Measurements from ENCODE around the gene OLA1. TPM values are rescaled to one million over a fixed set of nuclear protein-coding genes. Genes with fewer than 3 reads are reported as not detected.

OLA1 gene
- total RNA-seq, 1 experiment from 2014 or later, result 182 TPM

DNA sequence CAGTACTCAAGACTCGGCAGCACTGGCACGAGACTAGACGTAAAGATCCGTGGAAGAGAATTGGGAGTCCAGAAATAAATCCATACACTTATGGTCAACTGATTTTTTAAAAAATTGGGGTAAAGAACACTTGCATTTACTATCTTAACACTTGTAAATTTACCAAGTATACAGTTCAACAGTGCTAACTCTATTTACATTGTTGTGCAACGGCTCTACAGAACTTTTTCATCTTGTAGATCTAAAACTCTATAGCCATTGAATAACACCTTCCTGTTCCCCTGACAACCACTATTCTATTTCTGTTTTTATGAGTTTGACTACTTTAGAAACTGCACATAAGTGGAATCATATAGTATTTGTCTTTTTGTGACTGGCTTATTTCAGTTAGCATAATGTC lies 153.8 kb downstream of the OLA1 start:
- intact Hi-C loops (cut with micrococcal nuclease), result no loop called here
- POLR2A ChIA-PET (ENCODE audit: unreplicated experiment), result interaction anchor here (0.7 kb wide), 1 partner anchor 24 kb away, joined by 3 read pairs; no protein-coding TSS in a partner anchor

DNA sequence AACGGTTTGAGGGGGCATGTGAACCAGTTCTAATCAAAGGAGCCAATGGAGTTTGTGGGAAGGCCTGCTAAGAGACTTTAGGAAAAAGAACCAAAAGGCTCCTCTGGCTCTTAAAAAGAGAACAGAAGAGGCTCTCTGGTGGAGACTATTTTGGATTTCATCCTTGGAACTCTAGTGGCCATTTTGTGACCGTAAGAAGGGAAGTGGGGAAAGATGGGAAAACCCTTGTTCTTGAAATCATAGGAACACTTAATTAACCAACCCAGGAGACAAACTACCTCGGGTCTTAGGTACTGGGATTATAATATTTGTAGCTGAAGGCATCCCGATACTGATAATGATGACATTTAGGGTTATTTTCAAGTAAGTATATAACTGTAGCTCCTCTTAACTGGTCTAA lies 157.9 kb downstream of the OLA1 start:
- TF ChIP-seq, protein P1, sequence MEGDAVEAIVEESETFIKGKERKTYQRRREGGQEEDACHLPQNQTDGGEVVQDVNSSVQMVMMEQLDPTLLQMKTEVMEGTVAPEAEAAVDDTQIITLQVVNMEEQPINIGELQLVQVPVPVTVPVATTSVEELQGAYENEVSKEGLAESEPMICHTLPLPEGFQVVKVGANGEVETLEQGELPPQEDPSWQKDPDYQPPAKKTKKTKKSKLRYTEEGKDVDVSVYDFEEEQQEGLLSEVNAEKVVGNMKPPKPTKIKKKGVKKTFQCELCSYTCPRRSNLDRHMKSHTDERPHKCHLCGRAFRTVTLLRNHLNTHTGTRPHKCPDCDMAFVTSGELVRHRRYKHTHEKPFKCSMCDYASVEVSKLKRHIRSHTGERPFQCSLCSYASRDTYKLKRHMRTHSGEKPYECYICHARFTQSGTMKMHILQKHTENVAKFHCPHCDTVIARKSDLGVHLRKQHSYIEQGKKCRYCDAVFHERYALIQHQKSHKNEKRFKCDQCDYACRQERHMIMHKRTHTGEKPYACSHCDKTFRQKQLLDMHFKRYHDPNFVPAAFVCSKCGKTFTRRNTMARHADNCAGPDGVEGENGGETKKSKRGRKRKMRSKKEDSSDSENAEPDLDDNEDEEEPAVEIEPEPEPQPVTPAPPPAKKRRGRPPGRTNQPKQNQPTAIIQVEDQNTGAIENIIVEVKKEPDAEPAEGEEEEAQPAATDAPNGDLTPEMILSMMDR (conservative IDR thresholded peaks at IDR 0.05; ENCODE audit: low read depth, low read length), result no peak
- TF ChIP-seq EZH2 (IDR thresholded peaks at IDR 0.05; ENCODE audit: low read length, unreplicated experiment), result no peak
- DNase-seq, result no peak
- BruUV-seq (replicated peaks), result no TSS peak
- intact Hi-C loops (cut with micrococcal nuclease), result no loop called here
- Histone ChIP-seq H2AFZ (ENCODE audit: low read length) (no peak overlapping the region), H3K27me3 (ENCODE audit: low read length) (no peaks in the 10 kb centered on the region), H3K4me3 (ENCODE audit: low read length) (no peak overlapping the region), H4K20me1 (ENCODE audit: low read length) (no peaks in the 10 kb centered on the region), H3K79me2 (ENCODE audit: low read length) (no peaks in the 10 kb centered on the region), H3K9me2 (replicated peaks; ENCODE audit: low read length) (no peaks in the 10 kb centered on the region), H3K4me1 (ENCODE audit: insufficient read depth, low read length) (no peaks in the 10 kb centered on the region), H3K4me2 (ENCODE audit: low read length) (no peak overlapping the region), H3K9me3 (ENCODE audit: low read length) (no peaks in the 10 kb centered on the region), H3K9ac (ENCODE audit: low read length) (no peak overlapping the region), H3K36me3 (ENCODE audit: low read depth, low read length) (no peaks in the 10 kb centered on the region), H3F3A (ENCODE audit: low read length, unreplicated experiment) (no peaks in the 10 kb centered on the region), H3K27ac (ENCODE audit: low read length) (no peak overlapping the region)
- POLR2A ChIA-PET (ENCODE audit: unreplicated experiment), result no interaction called here
- CTCF ChIA-PET, result no interaction called here
- no peak for ATAC-seq

More for the DNA sequence above, 153.8 kb downstream of the OLA1 start:
- Histone ChIP-seq H4K20me1 (ENCODE audit: low read length) (no peaks in the 10 kb centered on the region), H3K9ac (ENCODE audit: low read length) (no peak overlapping the region), H3K36me3 (ENCODE audit: low read depth, low read length) (no peaks in the 10 kb centered on the region), H3K4me2 (ENCODE audit: low read length) (no peak overlapping the region), H3K4me3 (ENCODE audit: low read length) (no peak overlapping the region), H3F3A (ENCODE audit: low read length, unreplicated experiment) (no peaks in the 10 kb centered on the region), H3K9me3 (ENCODE audit: low read length) (no peaks in the 10 kb centered on the region), H3K27ac (ENCODE audit: low read length) (no peak overlapping the region), H3K9me2 (replicated peaks; ENCODE audit: low read length) (no peaks in the 10 kb centered on the region), H3K27me3 (ENCODE audit: low read length) (no peaks in the 10 kb centered on the region), H3K79me2 (ENCODE audit: low read length) (no peaks in the 10 kb centered on the region), H3K4me1 (ENCODE audit: insufficient read depth, low read length) (no peaks in the 10 kb centered on the region), H2AFZ (ENCODE audit: low read length) (no peak overlapping the region)
- CTCF ChIA-PET, result interaction anchor here (0.5 kb wide), 1 partner anchor 28 kb away, joined by 14 read pairs; no protein-coding TSS in a partner anchor
- no peak for ATAC-seq
- no TSS peak for BruUV-seq (replicated peaks)
- DNase-seq, result no peak
- TF ChIP-seq EZH2 (IDR thresholded peaks at IDR 0.05; ENCODE audit: low read length, unreplicated experiment), result no peak
- no peak for TF ChIP-seq EZH2phosphoT487 (IDR thresholded peaks at IDR 0.05; ENCODE audit: borderline replicate concordance, low read length)
- TF ChIP-seq, protein P1 (conservative IDR thresholded peaks at IDR 0.05; ENCODE audit: low read depth, low read length), result no peak

DNA sequence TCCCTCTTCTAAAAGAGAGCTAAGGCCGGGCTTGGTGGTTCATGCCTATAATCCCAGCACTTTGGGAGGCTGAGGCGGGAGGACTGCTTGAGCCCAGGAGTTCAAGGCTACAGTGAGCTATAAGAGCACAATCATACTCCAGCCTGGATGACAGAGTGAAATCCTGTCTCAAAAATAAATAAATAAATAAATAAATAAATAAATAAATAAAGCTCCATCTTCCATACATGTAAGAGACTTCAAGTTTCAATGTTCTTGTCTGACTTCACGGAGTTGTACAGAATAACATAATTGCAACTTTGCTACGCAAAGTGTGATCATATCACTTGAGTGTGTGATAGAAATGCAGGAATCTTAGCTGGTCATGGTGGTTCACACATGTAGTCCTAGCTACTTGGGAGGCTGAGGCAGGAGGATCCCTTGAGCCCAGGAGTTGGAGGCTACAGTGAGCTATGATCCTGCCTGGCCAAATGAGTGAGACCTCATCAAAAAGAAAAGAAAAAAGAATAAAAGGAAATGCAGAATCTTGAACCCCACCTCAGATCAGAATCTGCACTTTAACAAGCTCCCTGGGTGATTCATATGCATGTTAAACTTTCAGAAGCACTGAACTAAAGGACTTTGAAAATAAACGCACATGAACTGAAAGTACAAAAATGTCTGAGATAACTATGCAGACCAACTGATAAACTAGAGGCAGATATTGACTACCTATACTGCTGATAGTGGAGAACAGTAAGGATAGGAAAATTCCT lies 159.4 kb downstream of the OLA1 start:
- no peak overlapping the region for H3K4me2 ChIP-seq (ENCODE audit: low read length)
- no peaks in the 10 kb centered on the region for H3K27me3 ChIP-seq (ENCODE audit: low read length)
- no peak overlapping the region for H2AFZ ChIP-seq (ENCODE audit: low read length)
- no peaks in the 10 kb centered on the region for H3K79me2 ChIP-seq (ENCODE audit: low read length)
- H3K9me3 ChIP-seq (ENCODE audit: low read length), result no peaks in the 10 kb centered on the region
- intact Hi-C loops (cut with micrococcal nuclease), result no loop called here
- no peaks in the 10 kb centered on the region for H3K9me2 ChIP-seq (replicated peaks; ENCODE audit: low read length)
- ATAC-seq (no peak), DNase-seq (no peak)
- H3K4me3 ChIP-seq (ENCODE audit: low read length), result no peak overlapping the region
- no peaks in the 10 kb centered on the region for H4K20me1 ChIP-seq (ENCODE audit: low read length)
- no peak for TF ChIP-seq EZH2 (IDR thresholded peaks at IDR 0.05; ENCODE audit: low read length, unreplicated experiment)
- TF ChIP-seq EZH2phosphoT487 (IDR thresholded peaks at IDR 0.05; ENCODE audit: borderline replicate concordance, low read length), result no peak
- TF ChIP-seq, protein P1 (conservative IDR thresholded peaks at IDR 0.05; ENCODE audit: low read depth, low read length), result no peak
- ChIA-PET POLR2A (ENCODE audit: unreplicated experiment) (no interaction called here), CTCF (interaction anchor here (0.6 kb wide), 1 partner anchor 87 kb away, joined by 3 read pairs; no protein-coding TSS in a partner anchor)
- H3K9ac ChIP-seq (ENCODE audit: low read length), result no peak overlapping the region
- H3K36me3 ChIP-seq (ENCODE audit: low read depth, low read length), result no peaks in the 10 kb centered on the region
- no peaks in the 10 kb centered on the region for H3K4me1 ChIP-seq (ENCODE audit: insufficient read depth, low read length)
- no peak overlapping the region for H3K27ac ChIP-seq (ENCODE audit: low read length)
- no peaks in the 10 kb centered on the region for H3F3A ChIP-seq (ENCODE audit: low read length, unreplicated experiment)
- no TSS peak for BruUV-seq (replicated peaks)

Data from PC-3 (cell line).